Measurements from ENCODE around the gene ZNF385D. TPM values are rescaled to one million over a fixed set of nuclear protein-coding genes. Genes with fewer than 3 reads are reported as not detected.

Gene ZNF385D
- polyA plus RNA-seq, 1 donor (not counting 4 experiments of a cell fraction or from before 2014, with no cell fraction given), result 0.46 TPM

- FAIRE-seq, result no peak
- no peak overlapping the region for H3K27ac ChIP-seq (ENCODE audit: control insufficient read depth, insufficient read depth, low read length)
- no peak overlapping the region for H3K9ac ChIP-seq (ENCODE audit: control insufficient read depth, extremely low read depth, insufficient read depth, low read length)
- no peaks in the 10 kb centered on the region for H3K4me1 ChIP-seq (ENCODE audit: control insufficient read depth, extremely low read depth, insufficient read depth, low read length)
- H2AFZ ChIP-seq (ENCODE audit: control insufficient read depth, low read length), result no peak overlapping the region
- H3K27me3 ChIP-seq (ENCODE audit: control insufficient read depth, extremely low read depth, insufficient read depth, low read length), result no peaks in the 10 kb centered on the region
- H3K9me1 ChIP-seq (ENCODE audit: control insufficient read depth, extremely low read depth, insufficient read depth, low read length), result no peaks in the 10 kb centered on the region
- H3K4me3 ChIP-seq (ENCODE audit: control insufficient read depth in 2 of 3, extremely low read depth in 1 of 3, insufficient read depth in 2 of 3, low read depth in 1 of 3, low read length in 3 of 3), result no peak overlapping the region
- H4K20me1 ChIP-seq (ENCODE audit: control insufficient read depth, extremely low read depth, insufficient read depth, low read length), result no peaks in the 10 kb centered on the region
- no peak for DNase-seq (ENCODE audit: low read depth, low spot score)
- H3K4me2 ChIP-seq (ENCODE audit: control insufficient read depth, extremely low read depth, insufficient read depth, low read depth, low read length), result no peak overlapping the region
- dilution Hi-C loops (cut with MboI; ENCODE audit: extremely low pct_ligation_motif_present, low sequenced_read_pairs), result no loop called here
- H3K79me2 ChIP-seq (ENCODE audit: control insufficient read depth, insufficient read depth, low read length), result no peaks in the 10 kb centered on the region
- no peaks in the 10 kb centered on the region for H3K36me3 ChIP-seq (ENCODE audit: control insufficient read depth in 2 of 2, extremely low read depth in 1 of 2, insufficient read depth in 2 of 2, low read length in 2 of 2)
- TF ChIP-seq EZH2 (IDR thresholded peaks at IDR 0.05; ENCODE audit: low read length), result no peak
- H3K9me3 ChIP-seq (ENCODE audit: control insufficient read depth, low read depth, low read length), result no peaks in the 10 kb centered on the region
Measured at GRCh38 chr3:21407743-21408142, 343.3 kb downstream of the ZNF385D start.

DNA sequence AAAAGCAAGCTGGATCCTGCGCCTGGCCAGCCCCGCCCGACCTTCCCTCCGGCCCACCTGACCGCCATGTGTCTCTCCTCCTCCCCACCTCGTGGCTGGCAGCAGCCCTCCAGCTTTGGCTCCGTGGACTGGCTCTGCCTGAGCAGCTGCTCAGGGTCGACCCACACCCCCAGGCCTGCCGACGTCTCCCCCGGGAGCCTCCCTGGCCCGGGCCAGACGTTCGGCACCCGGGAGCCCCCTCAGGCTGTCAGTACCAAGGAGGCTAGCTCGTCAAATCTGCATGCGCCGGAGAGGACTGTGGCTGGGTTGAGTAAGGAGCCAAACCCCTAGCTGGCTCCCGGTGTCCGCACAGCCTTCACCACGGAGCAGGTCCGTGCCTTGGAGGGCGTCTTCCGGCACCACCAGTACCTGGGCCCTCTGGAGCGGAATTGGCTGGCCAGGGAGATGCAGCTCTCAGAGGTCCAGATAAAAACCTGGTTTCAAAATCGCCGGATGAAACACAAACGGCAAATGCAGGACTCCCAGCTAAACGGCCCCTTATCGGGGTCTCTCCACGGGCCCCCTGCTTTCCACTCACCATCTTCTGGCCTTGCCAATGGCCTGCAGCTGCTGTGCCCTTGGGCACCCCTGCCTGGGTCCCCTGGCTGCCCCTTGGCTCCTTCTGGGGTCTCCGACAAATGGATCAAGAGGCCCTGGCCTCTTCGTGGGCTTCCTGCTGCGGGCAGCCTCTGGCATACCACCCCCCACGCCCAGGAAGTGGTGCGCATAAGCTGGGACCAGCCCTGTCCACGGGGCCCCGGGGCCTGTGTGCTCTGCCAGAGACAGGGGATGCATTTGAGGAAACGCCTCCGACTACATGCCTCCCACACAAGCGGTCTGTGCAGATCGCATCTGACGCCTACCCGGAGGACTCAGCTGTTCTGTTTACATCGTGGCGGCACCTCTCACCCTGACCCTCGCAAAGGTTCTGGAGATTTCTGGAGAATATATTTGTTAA is 345.0 kb downstream of the ZNF385D start:
- Histone ChIP-seq H3K79me2 (ENCODE audit: control insufficient read depth, insufficient read depth, low read length) (no peaks in the 10 kb centered on the region), H3K4me2 (ENCODE audit: control insufficient read depth, extremely low read depth, insufficient read depth, low read depth, low read length) (no peak overlapping the region), H3K4me1 (ENCODE audit: control insufficient read depth, extremely low read depth, insufficient read depth, low read length) (no peaks in the 10 kb centered on the region), H3K4me3 (ENCODE audit: control insufficient read depth in 2 of 3, extremely low read depth in 1 of 3, insufficient read depth in 2 of 3, low read depth in 1 of 3, low read length in 3 of 3) (no peak overlapping the region), H3K9me1 (ENCODE audit: control insufficient read depth, extremely low read depth, insufficient read depth, low read length) (no peaks in the 10 kb centered on the region), H3K27me3 (ENCODE audit: control insufficient read depth, extremely low read depth, insufficient read depth, low read length) (no peaks in the 10 kb centered on the region), H3K9me3 (ENCODE audit: control insufficient read depth, low read depth, low read length) (no peaks in the 10 kb centered on the region), H3K36me3 (ENCODE audit: control insufficient read depth in 2 of 2, extremely low read depth in 1 of 2, insufficient read depth in 2 of 2, low read length in 2 of 2) (no peaks in the 10 kb centered on the region), H3K9ac (ENCODE audit: control insufficient read depth, extremely low read depth, insufficient read depth, low read length) (no peak overlapping the region), H3K27ac (ENCODE audit: control insufficient read depth, insufficient read depth, low read length) (no peak overlapping the region), H2AFZ (ENCODE audit: control insufficient read depth, low read length) (no peak overlapping the region), H4K20me1 (ENCODE audit: control insufficient read depth, extremely low read depth, insufficient read depth, low read length) (no peaks in the 10 kb centered on the region)
- no peak for DNase-seq (ENCODE audit: low read depth, low spot score)
- TF ChIP-seq EZH2 (IDR thresholded peaks at IDR 0.05; ENCODE audit: low read length) (no peak), CTCF (optimal IDR thresholded peaks at IDR 0.05 in 1 of 3, IDR thresholded peaks at IDR 0.05 in 1 of 3, conservative IDR thresholded peaks at IDR 0.05 in 1 of 3; ENCODE audit: extremely low read depth in 1 of 3, insufficient read depth in 2 of 3, low read length in 3 of 3) (no peak)
- dilution Hi-C loops (cut with MboI; ENCODE audit: extremely low pct_ligation_motif_present, low sequenced_read_pairs), result no loop called here
- no peak for FAIRE-seq

Measured in keratinocyte (primary cell).